Esophagus muscularis mucosa (tissue), 3 donors: ENCODE measurements around the gene ADAM23.

ENCODE experiments used
- POLR2A ChIP-seq: fragments of 450-650 bp; IDR thresholded peaks from one replicate; pipeline ENCODE4 v1.6.1; 2017; ENCODE audit warnings: antibody characterized with exemption, moderate library complexity, mild to moderate bottlenecking, low read depth
- POLR2AphosphoS5 ChIP-seq, 2 donors: sonication (generic); formaldehyde crosslinking; IDR thresholded peaks; one replicate each; pipeline ENCODE4 v1.6.1; 2017; ENCODE audit warnings: antibody characterized with exemption in 2 of 2
- TF ChIP-seq, protein P1 (sequence below), 3 experiments: fragments of 200-600 bp in 2 of 3; fragments of 450-650 bp in 1 of 3; sonication (generic) in 2 of 3; IDR thresholded peaks; one replicate each; pipeline ENCODE4 v1.5.1; 2017 to 2019; ENCODE audit warnings: antibody characterized with exemption in 3 of 3, mild to moderate bottlenecking in 2 of 3, moderate library complexity in 1 of 3

DNA sequence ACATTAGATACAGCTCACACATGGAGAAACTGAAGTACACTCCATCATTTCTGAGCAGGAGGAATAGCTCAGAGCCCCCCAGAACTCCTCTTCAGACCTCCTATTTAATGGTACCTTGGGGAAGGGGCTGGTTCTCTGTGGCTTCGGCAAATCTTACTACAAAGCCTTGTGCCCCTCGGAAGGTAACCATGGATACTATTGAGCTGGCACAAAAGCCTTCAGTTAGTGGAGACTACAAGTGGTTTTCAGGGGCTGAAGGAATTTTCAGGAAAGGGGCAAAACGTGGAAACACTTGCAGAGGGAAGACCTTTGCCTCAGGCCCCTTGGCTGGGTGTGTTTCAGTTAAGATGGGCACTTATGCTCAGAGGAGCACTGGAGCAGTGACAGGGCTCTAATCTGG, 197.9 kb downstream of the ADAM23 start:
- TF ChIP-seq, protein P1, sequence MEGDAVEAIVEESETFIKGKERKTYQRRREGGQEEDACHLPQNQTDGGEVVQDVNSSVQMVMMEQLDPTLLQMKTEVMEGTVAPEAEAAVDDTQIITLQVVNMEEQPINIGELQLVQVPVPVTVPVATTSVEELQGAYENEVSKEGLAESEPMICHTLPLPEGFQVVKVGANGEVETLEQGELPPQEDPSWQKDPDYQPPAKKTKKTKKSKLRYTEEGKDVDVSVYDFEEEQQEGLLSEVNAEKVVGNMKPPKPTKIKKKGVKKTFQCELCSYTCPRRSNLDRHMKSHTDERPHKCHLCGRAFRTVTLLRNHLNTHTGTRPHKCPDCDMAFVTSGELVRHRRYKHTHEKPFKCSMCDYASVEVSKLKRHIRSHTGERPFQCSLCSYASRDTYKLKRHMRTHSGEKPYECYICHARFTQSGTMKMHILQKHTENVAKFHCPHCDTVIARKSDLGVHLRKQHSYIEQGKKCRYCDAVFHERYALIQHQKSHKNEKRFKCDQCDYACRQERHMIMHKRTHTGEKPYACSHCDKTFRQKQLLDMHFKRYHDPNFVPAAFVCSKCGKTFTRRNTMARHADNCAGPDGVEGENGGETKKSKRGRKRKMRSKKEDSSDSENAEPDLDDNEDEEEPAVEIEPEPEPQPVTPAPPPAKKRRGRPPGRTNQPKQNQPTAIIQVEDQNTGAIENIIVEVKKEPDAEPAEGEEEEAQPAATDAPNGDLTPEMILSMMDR (IDR thresholded peaks at IDR 0.05), result no peak
- TF ChIP-seq POLR2A (no peak), POLR2AphosphoS5 (IDR thresholded peaks at IDR 0.05) (no peak)
